ENCODE measurements around the gene AKAP7. TPM values are rescaled to one million over a fixed set of nuclear protein-coding genes. Genes with fewer than 3 reads are reported as not detected.

AKAP7 gene
- total RNA-seq, 4 donors from 2014 or later = 5.9 to 15.1 (median 7.2) TPM

DNA sequence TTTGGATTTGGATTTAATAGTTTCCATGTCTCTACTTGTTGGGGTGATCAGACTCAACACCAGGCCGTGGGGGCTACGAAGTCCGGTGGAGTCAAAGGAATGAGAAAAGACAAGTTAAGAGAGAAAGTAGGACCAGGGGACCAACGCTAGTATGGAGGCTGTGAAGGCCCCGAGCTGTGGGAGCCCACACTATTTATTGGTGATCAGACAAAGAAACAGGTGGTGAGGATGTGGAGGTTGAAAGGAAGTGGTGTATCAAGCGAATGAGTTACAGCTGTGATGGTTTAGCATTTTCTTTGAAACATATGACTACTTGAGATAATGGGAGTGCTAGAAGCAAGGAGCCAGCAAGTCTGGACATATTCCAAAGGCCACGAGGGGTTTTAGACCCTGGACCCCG lies 62.4 kb downstream of the AKAP7 start:
- ATAC-seq = no peak
- Histone ChIP-seq H3K9me3 (peaks cover 0 to 7% (median 0%) of the 10 kb centered on the region in 3 donors), H3K27ac (no peak overlapping the region), H3K4me3 (no peak overlapping the region), H3K36me3 (peaks cover 0 to 24% of the 10 kb centered on the region in 2 donors), H3K27me3 (no peaks in the 10 kb centered on the region), H3K4me1 (no peaks in the 10 kb centered on the region)
- TF ChIP-seq EP300 (IDR thresholded peaks at IDR 0.05) (no peak), POLR2A (IDR thresholded peaks at IDR 0.05) (no peak), POLR2AphosphoS5 (IDR thresholded peaks at IDR 0.05) (no peak)
- TF ChIP-seq, protein P1, sequence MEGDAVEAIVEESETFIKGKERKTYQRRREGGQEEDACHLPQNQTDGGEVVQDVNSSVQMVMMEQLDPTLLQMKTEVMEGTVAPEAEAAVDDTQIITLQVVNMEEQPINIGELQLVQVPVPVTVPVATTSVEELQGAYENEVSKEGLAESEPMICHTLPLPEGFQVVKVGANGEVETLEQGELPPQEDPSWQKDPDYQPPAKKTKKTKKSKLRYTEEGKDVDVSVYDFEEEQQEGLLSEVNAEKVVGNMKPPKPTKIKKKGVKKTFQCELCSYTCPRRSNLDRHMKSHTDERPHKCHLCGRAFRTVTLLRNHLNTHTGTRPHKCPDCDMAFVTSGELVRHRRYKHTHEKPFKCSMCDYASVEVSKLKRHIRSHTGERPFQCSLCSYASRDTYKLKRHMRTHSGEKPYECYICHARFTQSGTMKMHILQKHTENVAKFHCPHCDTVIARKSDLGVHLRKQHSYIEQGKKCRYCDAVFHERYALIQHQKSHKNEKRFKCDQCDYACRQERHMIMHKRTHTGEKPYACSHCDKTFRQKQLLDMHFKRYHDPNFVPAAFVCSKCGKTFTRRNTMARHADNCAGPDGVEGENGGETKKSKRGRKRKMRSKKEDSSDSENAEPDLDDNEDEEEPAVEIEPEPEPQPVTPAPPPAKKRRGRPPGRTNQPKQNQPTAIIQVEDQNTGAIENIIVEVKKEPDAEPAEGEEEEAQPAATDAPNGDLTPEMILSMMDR (IDR thresholded peaks at IDR 0.05) = no peak
- WGBS, 2 donors (ENCODE audit: low coverage in 1 of 2) = 62 to 73% methylated on average over 2 to 8 of the region's 8 CpGs

DNA sequence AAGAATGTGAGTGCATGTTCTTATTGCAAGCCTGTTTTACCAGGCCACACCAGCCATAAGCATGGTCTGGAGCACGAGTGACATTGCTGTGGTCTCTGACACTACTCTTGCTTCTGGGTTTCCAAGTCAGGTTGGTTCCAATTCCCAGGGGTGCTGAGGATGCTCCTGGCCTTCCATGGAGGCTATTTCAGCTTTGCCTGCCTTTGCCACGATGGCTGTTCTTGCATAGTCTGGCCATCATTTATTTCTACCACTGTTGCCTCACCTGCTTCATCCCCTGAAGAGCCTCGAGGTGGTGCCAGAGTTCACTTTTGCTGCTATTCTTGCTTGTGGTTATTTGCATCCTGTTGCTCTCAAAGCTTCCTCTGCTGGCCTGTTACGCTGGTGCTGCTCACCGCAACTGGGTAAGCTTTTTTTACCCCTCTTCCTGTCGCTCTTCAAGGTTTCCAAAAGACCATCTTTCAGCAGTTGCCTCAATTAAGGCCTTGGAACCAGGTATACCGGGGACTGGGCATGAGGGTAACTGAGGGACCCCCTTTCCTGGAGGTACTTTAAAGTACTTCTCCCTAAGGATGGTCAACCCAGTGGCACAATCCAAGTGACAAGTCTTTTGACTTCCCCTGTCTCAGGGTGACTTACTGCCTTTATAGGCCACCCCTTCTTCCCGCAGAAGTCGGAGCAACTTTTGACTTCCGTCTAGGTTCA lies 64.5 kb downstream of the AKAP7 start:
- 62% methylated on average over 7 to 9 of the region's 10 CpGs for WGBS, 2 donors (ENCODE audit: low coverage in 1 of 2)

GRCh38 chr6:131205481-131206244 lies 70.4 kb downstream of the AKAP7 start:
- WGBS, 2 donors (ENCODE audit: low coverage in 1 of 2) = 90 to 93% methylated on average over 3 of the region's 3 CpGs
- TF ChIP-seq POLR2A (IDR thresholded peaks at IDR 0.05) (no peak), POLR2AphosphoS5 (IDR thresholded peaks at IDR 0.05) (no peak), EP300 (IDR thresholded peaks at IDR 0.05) (no peak)
- TF ChIP-seq, protein P1 (IDR thresholded peaks at IDR 0.05) = no peak
- no peaks in the 10 kb centered on the region for H3K27me3 ChIP-seq
- no peak for ATAC-seq
- peaks cover 0 to 15% of the 10 kb centered on the region in 2 donors for H3K36me3 ChIP-seq
- no peaks in the 10 kb centered on the region for H3K4me1 ChIP-seq
- no peaks in the 10 kb centered on the region for H3K9me3 ChIP-seq
- H3K27ac ChIP-seq = no peak overlapping the region
- H3K4me3 ChIP-seq = no peak overlapping the region

More for the DNA sequence above, 64.5 kb downstream of the AKAP7 start:
- H3K27ac ChIP-seq = no peak overlapping the region
- no peak for ATAC-seq
- H3K4me3 ChIP-seq = no peak overlapping the region
- H3K9me3 ChIP-seq = no peaks in the 10 kb centered on the region
- peaks cover 0 to 24% of the 10 kb centered on the region in 2 donors for H3K36me3 ChIP-seq
- H3K4me1 ChIP-seq = no peaks in the 10 kb centered on the region
- no peak for TF ChIP-seq EP300 (IDR thresholded peaks at IDR 0.05)
- TF ChIP-seq, protein P1 (IDR thresholded peaks at IDR 0.05) = peak in 2 of 4 experiments; percentile 18 to 35
- no peaks in the 10 kb centered on the region for H3K27me3 ChIP-seq

DNA sequence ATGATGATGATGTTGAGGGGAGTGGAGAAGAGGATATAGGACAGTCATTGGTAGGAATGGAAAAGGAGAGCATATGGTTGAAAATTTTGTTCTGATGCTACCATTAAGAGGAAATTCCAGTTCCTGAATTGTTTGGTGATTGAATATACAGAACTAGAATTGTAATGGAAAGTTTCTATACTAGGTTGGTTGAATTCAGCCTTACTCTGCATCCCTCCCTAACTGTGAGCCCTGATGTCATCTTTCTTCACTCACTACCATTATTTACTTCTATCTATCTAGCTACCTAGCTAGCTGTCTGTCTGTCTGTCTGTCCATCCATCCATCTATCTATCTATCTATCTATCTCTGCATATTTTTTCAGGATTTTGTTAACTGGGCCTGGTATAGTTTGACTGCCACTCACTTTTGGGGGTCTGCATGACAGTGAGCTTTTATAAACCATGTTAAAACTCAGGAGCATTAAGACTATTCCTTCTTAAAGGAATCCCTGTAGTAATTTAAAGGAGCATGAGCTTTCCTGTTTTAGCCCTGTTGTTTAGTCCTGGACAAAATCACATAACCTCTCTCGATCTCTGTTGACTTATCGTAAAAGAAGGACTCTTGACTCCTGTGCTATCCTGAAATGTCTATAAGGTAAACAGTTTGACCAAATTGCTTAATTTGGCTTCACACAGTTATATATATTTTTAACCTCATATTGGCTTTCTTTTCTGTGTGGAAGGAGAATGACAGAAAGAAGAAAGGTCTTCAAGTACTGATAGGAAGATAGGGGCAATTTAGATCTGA lies 71.4 kb downstream of the AKAP7 start:
- Histone ChIP-seq H3K36me3 (peaks cover 0 to 10% of the 10 kb centered on the region in 2 donors), H3K4me3 (no peak overlapping the region), H3K9me3 (no peaks in the 10 kb centered on the region), H3K27me3 (no peaks in the 10 kb centered on the region), H3K4me1 (no peaks in the 10 kb centered on the region), H3K27ac (no peak overlapping the region)
- 92 to 100% methylated on average over 2 of the region's 2 CpGs for WGBS, 2 donors (ENCODE audit: low coverage in 1 of 2)
- no peak for TF ChIP-seq POLR2AphosphoS5 (IDR thresholded peaks at IDR 0.05)
- TF ChIP-seq POLR2A (IDR thresholded peaks at IDR 0.05) = no peak
- TF ChIP-seq EP300 (IDR thresholded peaks at IDR 0.05) = no peak
- TF ChIP-seq, protein P1 (IDR thresholded peaks at IDR 0.05) = no peak
- no peak for ATAC-seq

All from gastroesophageal sphincter (tissue), 4 donors.